NCI-H146 treated with DMSO at 0.1 percent for 48 hours (cell line): ENCODE data around the gene INO80E.
"Not testable (repeated sequence)": the region's sequence is repeated elsewhere in the genome, so short reads cannot be mapped to it uniquely, and the experiment has no call there.

Experiments
- DNase-seq: peaks from one replicate; lab custom pipeline; 2025; ENCODE audit not compliant: unreplicated experiment; lab: John Stamatoyannopoulos, UW

Gene INO80E

GRCh38 chr16:30009085-30009862 lies 13.2 kb downstream of the INO80E start:
- DNase-seq = no peak

DNA sequence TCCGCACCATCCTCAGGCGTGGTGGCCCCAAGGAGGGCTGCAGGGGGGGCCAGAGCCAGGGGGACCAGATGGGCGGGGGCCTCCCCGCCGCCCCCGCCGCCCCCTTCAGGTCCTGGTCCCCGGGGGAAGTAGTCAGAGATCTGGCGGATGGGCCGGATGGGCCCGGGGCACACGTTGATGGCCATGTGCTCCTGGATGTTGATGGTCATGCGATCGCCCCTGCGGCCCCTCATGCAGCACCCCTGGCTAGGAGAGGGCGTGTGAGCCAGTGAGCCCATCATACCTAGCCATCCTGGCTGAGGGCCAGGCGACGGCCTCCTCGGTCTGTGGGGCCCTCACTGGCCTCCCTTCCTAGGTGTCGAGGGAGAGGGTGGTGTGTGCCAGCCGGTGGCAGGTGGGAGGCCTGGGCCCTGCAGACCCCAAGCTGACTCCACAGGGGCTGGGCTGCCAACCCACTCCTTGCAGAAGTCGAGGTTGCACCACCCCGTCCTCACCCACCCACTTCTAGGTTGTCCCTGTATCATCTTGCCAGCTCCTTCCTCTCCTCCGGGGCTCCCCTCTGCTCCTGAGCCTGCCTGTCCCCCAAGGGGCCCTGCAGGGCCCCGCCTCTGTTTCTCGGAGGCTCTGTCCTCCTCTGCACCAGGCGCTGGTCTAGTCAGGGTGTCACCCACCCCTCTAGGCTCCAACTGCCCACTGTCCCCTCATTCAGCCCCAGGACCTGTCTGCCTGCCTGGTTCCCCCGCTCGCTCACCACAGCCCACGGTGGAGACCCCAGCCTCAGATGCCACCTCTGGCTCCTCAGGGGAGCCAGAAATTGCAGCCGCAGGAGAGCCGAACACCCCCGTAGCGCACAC lies 14.2 kb downstream of the INO80E start:
- DNase-seq = no peak

DNA sequence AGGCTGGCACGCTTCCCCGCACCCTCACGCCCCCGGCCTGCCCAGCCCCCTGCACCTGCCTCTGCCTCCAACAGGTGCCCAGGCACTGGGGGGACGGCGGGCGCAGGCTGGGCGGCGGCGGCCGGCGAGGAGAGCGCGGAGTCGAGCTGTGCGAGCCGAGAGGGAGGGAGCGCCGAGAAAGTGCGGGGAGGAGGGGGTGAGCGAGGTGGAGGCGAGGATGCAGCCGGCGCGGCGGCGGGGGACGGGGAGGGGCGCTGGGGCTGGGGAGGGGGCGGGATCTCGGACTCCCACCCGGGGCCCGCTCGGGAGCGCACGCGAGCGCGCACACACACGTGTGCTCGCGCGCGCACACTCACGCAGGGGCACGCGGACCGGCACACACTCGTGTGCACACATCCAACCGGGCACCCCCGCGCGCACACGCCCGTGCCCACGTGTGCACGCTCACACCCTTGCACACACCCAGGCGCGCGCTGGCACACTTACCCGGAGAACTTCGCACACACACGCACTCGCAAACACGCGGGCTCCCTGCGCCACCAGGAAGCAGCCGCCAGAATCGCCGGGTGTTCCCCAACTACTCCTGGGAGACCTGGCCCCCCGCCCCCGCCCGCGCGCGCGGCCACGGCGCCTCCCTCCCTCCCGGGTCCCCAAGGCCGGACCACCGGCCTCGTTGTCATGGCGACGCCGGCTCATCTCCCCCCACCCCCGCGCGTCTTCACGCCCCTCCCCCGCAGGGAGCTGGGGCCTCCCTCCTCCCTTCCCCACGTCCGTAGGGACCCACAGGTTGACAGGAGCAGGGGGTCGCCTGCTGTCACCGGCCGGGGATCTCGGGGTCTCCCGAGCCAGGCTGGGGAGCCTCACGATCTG lies 15.0 kb downstream of the INO80E start, which contains the start of gene DOC2A:
Gene DOC2A, minus strand, starts transcription at position 184 of the 870 bp plus-strand sequence. CDS start 805 bp downstream, outside the sequence.
- peak; percentile 45 for DNase-seq

- DNase-seq = no peak
These were observed 15.9 kb downstream of the INO80E start for GRCh38 chr16:30011714-30012504.

DNA sequence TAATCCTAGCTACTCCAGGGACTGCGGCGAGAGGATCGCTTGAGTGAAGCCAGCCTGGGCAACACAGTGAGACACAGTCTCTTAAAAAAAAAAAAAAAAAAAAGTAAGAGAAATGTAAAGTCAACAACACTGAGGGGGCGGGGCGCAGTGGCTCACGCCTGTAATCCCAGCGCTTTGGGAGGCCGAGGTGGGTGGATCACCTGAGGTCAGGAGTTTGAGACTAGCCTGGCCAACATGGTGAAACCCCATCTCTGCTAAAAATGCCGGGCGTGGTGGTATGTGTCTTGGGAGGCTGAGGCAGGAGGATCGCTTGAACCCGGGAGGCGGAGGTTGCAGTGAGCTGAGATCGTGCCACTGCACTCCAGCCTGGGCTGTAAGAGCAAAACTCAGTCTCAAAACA lies 16.6 kb downstream of the INO80E start:
- DNase-seq = not testable (repeated sequence)

DNA sequence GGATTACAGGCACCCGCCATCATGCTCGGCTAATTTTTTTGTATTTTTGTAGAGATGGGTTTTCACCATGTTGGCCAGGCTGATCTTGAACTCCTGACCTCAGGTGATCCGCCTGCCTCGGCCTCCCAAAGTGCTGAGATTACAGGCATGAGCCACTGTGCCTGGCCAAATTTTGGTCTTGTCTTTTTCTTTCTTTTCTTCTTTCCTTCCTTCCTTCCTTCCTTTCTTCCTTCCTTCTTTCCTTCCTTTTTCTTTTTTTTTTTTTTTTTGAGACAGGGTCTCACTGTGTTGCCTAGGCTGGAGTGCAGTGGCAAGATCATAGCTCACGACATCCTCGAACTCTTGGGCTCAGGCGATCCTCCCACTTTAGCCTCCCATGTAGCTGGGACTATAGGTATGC lies 19.4 kb downstream of the INO80E start:
- not testable (repeated sequence) for DNase-seq

DNA sequence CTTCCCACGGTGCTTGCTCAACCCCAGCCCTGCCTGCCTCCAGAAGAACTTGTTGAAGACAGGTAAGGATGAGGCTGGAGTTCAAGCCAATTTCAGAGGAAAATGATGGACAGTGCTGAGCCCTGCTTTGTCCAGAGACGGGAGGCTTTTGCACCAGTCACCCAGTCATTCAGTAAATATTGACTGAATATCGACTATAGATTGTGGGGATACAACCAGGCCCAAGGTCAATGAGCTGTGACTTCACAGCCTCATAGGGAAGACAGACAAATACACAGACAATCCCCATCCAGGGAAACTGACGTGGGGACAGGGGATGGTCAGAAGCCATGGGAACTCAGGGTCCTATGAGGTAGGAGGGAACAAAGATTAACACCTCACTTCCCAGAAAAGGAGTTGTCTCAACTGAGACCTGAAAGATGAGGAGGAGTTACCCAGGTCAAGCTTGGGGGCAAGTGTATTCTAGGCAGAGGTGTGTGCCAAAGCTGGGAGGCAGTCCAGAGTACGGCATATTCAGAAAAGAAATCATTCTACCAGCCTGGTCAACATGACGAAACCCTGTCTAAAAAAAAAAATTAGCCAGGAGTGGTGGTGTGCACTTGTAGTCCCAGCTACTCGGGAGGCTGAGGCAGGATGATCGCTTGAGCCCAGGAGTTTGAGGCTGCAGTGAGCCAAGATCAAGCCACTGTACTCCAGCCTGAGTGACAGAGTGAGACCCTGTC lies 20.7 kb downstream of the INO80E start:
- DNase-seq = no peak

DNA sequence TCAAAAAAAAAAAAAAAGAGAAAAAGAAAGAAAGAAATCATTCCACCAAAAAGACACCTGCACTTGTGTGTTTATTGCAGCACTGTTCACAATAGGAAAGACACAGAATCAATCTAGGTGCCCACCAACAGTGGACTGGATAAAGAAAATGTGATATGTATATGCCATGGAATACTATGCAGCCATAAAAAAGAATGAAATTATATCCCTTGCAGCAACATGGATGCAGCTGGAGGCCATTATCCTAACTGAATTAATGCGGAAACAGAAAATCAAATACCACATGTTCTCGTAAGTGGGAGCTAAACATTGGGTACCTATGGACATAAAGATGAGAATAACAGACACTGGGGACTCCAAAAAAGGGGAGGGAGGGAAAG lies 21.2 kb downstream of the INO80E start:
- no peak for DNase-seq

GRCh38 chr16:30017937-30018336 lies 21.9 kb downstream of the INO80E start:
- DNase-seq = not testable (repeated sequence)

- DNase-seq = no peak
These were observed 22.7 kb downstream of the INO80E start for GRCh38 chr16:30018731-30019158.

GRCh38 chr16:30022887-30023286 lies 26.8 kb downstream of the INO80E start, which contains the start of gene C16orf92:
Gene C16orf92, plus strand, starts transcription at chr16:30023198. Its CDS starts 143 bp downstream, at chr16:30023341.
- no peak for DNase-seq

DNA sequence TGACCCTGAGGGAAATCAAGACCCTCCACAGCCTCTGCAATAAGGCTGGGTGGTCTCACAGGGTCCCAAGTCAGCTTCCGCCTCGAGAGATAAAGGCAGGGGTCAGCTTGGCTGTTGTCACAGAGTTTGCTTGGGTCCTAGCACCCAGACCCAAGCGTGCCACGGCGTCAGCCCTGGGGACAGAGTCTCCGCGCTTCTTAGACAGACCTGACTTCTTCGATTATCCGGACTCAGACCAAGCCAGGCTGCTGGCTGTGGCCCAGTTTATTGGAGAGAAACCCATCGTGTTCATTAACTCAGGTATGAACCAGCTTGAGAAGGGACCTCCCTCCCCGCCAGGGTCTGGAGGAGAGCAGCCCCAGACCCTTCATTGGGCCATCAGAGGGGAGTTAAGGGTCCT lies 27.5 kb downstream of the INO80E start:
- no peak for DNase-seq

GRCh38 chr16:30024451-30024850 lies 28.4 kb downstream of the INO80E start:
- DNase-seq = no peak

- DNase-seq = no peak
These were observed 29.1 kb downstream of the INO80E start for GRCh38 chr16:30025156-30025555.

DNA sequence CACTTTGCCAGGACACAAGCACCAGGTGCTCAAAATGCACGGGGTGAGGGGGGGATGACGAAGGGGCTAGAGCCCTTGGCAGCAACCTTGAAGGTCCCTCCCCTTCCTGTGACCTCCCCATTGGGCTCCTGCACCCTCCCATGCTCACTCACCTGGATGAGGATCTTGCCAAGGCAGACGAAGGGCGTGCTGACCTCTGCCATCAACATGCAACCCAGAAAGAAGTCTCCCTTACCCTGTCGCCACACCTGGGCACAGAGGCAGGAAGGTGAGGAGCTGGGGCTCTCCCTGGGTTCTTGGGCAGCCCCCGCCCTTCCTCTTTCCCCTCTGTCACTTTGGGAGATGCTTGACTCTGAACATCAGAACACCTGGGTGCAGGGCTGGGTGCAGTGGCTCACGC lies 29.5 kb downstream of the INO80E start:
- no peak for DNase-seq

- no peak for DNase-seq
These were observed 30.4 kb downstream of the INO80E start for GRCh38 chr16:30026449-30026848.

DNA sequence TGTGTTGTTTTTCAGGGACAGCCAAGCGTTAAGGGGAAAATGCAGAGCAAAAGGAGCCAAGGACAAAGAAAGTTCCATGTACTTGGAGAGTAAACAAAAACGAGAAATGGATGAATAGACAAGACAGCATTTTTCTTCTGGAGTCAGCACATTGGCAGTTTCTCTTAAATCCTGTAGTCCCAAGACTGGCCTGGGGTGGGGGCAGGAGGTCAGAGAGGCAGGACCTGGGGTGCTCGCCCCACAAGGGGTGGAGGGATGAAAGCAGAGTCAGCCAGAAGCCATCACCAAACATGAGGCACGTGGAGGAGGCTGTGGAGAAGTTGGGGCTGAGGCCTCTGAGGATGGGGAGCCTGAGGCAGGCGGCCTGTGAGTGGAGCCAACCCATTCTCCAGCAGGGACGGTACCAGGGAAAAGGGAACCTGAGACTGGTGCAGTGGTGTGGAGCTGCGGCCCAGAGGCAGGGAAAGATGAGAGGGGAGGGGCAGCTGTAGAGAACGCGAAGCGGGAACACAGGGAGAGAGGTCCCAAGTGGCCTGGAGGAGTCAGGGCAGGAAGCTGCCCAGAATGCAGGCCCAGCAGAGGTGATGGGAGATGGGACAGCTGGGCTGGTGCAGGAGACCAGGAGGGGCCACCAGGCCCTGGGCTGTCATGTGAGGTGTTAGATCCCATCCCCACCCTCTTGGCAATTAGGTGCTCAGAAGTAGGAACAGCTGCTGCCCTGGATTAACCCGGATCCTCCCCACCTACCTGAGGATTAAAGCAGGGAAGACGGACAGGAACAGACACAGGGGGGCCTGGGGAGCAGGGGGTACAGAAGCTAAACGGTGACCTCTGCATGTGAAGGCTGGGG lies 31.8 kb downstream of the INO80E start:
- no peak for DNase-seq

GRCh38 chr16:30028438-30029076 lies 32.5 kb downstream of the INO80E start:
- no peak for DNase-seq
